Forelimb muscle (tissue), 1 donor: Measurements from ENCODE around the gene HINT2. TPM values are rescaled to one million over a fixed set of nuclear protein-coding genes. Genes with fewer than 3 reads are reported as not detected.
A peak's percentile ranks its signal among the peaks of the same experiment; 100 is the strongest.

Source experiments
- DNase-seq: peaks from one replicate; pipeline ENCODE4 v3.0.0-alpha.2; 2013; ENCODE audit warnings: low read depth
- polyA plus RNA-seq: library from polyadenylated mRNA; unstranded; fragments of 120-200 nt; gene quantifications from one replicate; pipeline ENCODE4 v1.2.1, GENCODE V29; 2013; ENCODE audit not compliant: insufficient read length

Gene HINT2
- 30.7 TPM for polyA plus RNA-seq

- peak; percentile 100 for DNase-seq
Measured at GRCh38 chr9:35814841-35815543, at the start of gene HINT2. Gene HINT2, minus strand, starts transcription at chr9:35815042. Its CDS starts 63 bp downstream, at chr9:35814979.

- no peak for DNase-seq
Measured at GRCh38 chr9:35863583-35863982, 48.7 kb upstream of the HINT2 start.

- no peak for DNase-seq
Measured at GRCh38 chr9:35862328-35862727, 47.5 kb upstream of the HINT2 start.

- no peak for DNase-seq
Measured at GRCh38 chr9:35861161-35861897, 46.5 kb upstream of the HINT2 start.

- DNase-seq = no peak
Measured at GRCh38 chr9:35859990-35860339, 45.1 kb upstream of the HINT2 start.

GRCh38 chr9:35859310-35859989, 44.6 kb upstream of the HINT2 start:
- no peak for DNase-seq

GRCh38 chr9:35858458-35858857, 43.6 kb upstream of the HINT2 start:
- DNase-seq = no peak

- DNase-seq = no peak
Measured at GRCh38 chr9:35856882-35857281, 42.0 kb upstream of the HINT2 start.

GRCh38 chr9:35856206-35856605, 41.4 kb upstream of the HINT2 start:
- no peak for DNase-seq

DNA sequence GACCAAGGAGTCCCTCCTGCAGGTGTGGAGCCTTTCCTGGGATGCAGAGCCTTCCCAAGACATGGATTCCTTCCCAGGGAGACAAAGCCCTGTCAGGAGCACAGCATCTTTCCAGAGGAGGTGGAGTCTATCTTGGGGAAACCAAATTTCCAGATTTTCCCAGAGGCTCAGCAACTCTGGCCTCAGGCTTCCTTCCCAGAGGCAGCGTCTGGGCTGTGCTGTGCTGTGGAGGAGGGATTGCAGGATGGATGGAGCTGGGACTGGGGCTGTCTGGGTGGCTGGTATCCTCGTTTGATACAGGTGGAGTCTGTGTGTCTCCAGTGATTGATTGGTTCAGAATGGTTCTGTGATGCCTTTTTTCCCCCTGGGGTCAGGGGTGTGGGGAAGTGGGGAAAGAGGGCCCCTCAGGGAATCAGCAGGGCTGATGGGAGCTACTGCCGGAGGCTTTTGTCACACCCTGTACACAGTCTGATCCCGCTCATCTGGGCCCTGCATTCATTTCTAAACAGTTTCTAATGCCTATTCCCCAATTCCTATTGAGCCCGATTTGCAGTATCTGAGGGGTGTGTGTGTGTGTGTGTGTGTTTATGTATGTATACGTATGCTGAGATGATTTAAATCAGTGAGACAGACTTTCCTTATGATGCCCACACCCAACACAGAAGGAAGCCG, 39.4 kb upstream of the HINT2 start:
- DNase-seq = no peak

GRCh38 chr9:35852876-35853865, 38.3 kb upstream of the HINT2 start:
- no peak for DNase-seq

GRCh38 chr9:35852267-35852815, 37.5 kb upstream of the HINT2 start:
- DNase-seq = no peak

DNA sequence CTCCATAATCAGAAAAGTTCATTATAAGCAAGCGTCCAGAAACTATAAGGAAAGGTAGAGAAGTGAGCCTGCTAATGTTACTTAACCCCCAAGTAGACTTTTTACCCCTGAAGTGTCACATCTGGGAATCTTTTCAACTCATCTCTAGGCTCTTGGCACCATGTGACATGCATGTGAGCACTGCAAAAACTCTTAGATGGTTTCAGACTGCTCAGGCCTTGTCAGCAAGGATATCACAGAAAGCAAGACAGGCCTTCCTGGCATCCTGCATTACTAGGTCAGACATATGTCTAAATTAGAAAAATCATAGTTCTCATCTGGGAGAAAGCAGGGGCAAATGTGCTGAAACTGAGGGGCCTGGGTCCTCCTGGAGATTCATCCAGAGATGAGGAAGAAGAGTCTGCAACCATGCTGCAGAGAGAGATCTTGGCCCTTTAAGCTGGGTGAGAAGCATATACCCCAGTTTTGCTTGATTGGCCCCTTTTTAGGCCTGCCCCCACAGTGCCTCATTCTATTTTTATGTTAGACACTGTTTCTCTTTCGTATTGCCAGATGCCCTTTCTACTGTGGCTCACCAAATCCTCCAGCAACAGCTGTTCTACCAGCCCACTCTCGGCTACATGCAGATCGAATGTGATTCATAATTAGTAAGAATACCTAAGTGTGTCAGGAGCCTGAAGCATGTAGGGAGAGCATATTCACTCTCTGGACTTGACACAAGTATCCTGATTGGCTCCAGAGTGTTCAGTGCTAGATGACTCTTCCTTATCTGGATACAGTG, 33.1 kb upstream of the HINT2 start:
- DNase-seq = no peak

- no peak for DNase-seq
Measured at GRCh38 chr9:35845824-35846771, 31.3 kb upstream of the HINT2 start.

GRCh38 chr9:35844628-35845270, 29.9 kb upstream of the HINT2 start:
- DNase-seq = peak; percentile 91

DNA sequence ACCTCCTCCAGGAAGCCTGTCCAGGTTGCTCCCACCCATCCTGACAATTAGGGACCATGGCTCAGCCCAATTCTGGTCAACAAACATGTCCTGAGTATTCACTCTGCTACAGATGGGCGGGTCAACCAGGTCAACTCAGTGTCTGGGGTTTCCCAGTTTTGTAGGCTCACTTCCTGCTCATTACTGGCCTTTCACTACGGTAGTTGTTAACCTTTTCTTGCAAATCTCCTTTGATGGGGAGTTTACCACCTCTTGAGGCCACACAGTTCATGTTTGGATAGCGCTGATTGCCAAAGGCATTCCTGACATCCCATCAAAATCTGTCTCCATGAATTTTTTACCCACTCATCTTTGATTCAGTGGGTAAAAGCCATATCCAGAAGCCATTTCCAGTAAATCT, 28.0 kb upstream of the HINT2 start:
- no peak for DNase-seq

- DNase-seq = no peak
Measured at GRCh38 chr9:35842020-35842745, 27.3 kb upstream of the HINT2 start.

DNA sequence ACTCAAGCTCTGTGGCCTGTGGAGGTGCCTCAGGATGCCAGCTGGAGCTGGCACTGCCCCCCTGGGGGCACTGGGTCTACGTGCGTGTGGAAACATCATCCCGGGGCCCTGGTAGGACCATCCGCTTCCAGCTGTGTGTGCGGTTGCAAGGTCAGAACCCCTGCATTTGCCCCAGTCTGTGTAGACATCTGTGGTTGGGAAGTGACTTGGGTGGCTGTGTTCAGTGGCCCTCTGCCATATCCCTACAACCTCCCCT, 26.7 kb upstream of the HINT2 start:
- no peak for DNase-seq
